Measurements from ENCODE around the gene FNTB.
"Not testable (repeated sequence)": the region's sequence is repeated elsewhere in the genome, so short reads cannot be mapped to it uniquely, and the experiment has no call there.

Gene FNTB

DNA sequence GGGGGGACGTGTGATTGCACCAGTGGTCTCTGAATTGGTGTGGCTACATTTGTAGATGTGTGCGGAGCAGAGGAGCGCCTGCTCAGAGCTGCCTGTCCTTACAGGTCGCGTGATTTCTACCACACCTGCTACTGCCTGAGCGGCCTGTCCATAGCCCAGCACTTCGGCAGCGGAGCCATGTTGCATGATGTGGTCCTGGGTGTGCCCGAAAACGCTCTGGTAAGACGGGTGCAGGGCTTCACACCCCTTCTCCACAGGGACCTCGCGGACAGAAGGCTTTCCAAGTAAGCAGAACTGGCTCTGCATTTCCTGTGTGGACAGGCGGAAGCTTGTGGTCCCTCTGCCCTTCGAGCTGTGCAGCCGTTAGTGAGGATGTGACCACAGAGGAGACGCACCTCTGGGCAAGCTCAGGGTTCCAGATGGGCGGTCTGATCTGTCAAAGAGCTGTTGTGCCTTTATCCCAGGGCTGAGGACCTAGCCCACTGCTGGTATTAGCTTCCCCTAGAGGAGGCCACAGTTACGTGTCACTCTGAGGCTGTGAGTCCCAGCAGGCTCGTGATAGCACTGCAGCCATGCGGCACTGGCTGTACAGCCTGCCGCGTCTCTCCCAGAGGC lies 67.9 kb downstream of the FNTB start:
- no peak for DNase-seq

DNA sequence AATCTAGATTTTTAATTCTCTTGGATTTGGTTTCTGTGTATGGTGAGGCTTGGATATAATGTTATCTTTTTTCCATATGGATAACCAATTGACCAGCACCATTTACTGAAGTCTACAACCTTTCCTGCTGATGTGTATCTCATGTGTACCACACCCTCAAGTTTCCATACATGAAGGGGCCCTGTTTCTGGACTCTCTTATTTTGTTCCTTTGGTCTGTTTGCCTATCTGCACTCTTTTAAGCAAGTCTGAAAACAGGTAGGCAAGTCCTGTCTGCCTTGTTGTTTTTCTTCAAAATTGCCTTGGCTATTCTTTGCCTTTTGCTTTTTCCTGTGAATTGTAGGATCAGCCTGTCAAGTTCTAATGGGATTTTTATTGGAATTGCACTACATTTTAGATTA lies 71.0 kb downstream of the FNTB start:
- no peak for DNase-seq

DNA sequence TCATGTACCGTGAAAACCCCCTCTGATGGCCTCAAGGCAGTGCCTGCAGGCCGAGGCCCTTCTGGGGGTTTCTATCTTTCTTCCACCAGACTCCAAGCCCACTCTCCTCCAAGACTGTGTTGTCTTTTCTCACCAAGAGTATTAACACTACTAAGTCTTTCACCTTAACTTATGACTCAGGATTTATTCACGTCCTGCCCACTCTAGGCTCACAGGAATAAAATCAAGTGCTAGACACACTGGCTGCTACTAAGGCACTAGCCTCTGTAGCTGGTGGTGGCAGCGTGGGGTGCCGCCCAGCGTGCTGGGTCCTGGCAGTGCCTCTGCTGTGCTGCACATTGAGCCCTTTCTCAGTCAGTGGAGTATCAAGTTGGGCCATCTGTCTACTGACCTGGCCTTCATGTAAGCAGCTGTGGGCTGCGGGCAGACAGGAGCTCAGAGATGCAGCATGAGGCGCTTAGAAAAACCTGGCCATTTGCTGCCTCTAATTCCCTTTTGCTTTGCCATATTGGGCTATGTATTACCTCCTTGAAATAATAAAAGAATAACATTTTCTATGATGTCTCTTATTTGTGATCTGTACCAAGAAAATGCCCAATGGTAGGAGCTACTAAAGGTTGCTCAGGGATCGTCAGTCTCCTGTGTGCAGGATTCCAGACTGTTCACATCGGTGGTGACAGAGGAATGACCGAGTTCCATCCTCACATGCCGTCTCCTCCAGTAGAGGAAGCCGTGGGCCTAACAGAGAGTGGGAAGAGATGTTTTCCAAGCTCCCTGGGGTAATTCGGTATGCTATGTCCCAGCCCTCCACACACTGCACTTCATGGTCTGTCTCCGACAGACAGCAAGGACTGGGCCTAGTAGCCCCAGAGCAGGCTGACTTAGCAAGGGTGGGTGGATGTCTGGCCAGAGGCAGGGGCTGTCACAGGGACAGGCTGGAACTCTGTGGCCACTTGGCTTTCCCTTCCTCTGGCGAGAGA lies 75.7 kb downstream of the FNTB start:
- DNase-seq, result no peak

DNA sequence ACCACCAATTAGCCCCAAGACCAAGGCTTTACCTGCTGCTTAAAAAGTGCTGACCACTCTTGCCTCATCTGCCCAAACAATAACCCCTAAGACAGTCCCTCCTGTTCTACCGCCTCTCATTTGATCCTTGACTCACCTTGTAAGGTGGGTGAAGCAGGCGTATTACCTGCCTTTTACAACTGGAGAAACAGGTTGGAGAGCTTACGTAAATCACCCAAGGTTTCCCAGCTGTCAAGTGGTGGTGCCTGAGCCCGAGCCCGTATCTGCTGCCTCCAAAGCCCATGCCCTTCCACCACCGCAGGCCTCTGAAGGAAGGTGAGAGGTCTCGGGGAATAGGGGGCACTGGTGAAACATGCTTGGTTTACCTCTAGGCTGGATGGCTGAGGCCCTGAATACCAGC lies 79.0 kb downstream of the FNTB start:
- DNase-seq, result no peak

DNA sequence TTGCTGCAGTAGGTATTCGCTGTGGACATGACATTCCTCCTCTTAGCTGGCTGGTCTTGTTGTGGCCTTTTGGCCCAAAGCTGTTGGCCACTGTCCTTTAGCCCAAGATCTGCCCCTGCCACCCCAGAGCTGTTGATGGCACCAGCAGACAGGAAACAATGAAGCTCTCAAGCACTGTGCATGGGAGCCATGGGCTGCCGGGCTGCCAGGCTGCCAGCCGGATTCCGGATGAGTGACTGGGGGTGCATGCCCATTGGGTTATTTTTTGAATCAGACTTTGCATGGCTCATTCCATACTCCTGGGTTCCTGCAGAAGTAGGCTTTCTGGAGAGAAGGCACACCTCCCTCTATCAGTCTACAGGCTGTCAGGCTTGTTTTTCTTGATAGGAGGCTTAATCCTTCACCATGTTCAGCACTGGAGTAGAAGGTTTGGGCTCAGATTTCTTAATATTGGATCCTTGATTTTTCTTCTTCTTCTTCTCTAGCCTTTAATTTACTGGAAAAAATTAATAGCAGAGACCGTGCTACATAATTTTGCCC lies 83.2 kb downstream of the FNTB start:
- DNase-seq, result no peak

DNA sequence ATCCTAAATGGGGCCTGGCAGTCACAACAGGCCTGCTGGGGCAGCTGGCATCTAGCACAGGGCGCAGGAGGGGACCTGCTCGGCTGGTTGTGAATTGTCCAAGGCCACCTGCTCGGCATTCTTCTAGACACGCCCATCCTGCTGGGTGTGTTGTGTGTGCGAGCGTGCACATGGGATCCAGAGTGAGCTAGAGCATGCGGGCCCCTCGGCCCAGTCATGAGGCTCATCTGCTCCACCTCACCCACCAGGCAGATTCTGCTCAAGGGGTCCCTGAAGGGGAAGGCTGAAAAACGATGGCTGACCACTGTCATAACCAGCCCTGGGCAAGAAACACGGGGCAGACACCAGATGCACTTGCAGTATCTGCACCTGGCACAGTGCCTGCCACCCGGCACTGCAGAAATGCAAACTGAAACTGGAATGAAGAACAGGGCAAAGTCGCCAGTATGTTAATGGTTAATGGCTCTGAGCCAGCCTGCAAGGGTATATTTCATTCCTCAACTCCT lies 83.8 kb downstream of the FNTB start:
- DNase-seq, result no peak

DNA sequence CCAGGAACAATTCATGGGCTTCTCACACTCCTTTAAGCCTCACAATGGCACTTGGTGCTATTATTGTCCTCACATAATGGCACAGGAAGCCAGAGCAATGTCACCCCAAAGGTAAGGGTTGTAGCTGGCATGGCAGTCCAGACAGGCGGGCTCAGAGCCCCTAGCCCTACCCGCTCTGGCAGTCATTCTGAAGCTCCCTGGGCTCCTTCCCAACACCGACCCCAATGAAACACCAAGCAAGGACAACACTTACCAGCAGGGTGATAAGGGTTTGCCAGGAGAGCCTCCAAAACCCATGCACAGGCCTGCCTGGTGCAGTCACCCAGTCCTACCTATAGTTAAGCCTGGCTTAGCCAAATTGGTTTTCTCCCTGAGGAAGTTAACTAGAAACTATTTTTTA lies 84.8 kb downstream of the FNTB start:
- DNase-seq, result no peak

DNA sequence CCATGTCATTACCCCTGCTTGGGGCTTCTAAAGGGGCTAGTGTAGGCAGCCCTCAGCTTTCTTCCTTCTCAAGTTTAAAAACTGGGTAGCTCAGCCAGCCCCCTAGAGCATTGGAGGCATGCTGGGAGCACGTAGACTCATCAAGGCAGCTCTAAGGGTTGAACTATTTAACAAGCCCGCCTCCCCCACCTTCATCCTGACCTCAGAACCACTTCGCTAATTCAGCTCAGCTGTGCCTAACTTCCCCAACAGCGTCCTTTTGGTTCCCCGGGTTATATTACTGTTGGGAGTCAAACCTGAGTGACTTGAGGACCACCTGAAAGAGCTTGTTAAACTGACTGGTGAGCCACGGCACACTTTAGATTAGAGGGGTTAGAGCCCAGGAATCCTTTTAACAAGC lies 85.6 kb downstream of the FNTB start:
- no peak for DNase-seq

DNA sequence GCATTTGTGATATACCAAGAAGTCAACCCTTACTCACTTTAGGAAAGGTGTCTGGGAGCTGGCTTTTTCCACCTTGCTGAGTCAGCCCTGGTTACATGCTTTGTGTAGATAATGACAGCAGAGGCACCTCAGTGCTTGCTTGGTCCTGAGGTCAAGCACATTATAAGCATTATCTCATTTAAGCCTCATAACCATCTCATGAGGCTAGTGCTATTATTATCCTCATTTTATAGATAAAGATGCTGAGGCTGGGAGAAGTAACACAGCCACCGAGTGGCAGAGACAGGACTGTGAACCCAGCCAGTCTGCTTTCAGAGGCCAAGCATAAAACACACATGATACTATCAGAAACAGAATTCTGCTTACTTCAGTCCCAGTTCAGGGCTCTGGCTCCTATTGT lies 86.2 kb downstream of the FNTB start:
- DNase-seq, result no peak

DNA sequence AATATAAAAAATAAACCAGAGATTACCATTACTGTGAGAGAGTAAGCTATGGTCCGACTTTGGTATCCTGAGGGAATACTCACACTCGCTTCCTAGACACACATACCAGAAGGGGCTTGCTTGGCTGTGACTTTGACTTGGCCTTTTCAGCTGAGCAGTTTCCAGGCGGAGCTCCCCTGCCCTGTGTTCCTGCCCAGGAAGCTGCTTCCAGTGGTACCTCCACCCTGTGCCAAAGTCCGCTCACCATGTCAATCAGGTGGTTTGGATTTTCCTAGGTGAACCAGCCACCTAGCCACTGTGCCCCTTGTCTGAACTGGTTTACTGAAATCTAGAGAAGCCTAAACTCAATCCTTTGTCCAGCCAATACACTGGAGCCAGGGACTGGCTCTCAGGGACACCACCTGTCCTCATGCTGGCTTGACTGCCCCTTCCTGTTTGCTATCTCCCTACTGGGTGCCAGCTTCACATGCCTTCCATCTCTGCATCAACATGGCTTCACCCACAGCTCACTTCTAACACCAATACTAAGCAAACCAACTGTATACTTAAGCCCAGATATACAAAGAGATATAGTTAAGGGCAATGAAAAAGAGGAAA lies 87.0 kb downstream of the FNTB start:
- no peak for DNase-seq

DNA sequence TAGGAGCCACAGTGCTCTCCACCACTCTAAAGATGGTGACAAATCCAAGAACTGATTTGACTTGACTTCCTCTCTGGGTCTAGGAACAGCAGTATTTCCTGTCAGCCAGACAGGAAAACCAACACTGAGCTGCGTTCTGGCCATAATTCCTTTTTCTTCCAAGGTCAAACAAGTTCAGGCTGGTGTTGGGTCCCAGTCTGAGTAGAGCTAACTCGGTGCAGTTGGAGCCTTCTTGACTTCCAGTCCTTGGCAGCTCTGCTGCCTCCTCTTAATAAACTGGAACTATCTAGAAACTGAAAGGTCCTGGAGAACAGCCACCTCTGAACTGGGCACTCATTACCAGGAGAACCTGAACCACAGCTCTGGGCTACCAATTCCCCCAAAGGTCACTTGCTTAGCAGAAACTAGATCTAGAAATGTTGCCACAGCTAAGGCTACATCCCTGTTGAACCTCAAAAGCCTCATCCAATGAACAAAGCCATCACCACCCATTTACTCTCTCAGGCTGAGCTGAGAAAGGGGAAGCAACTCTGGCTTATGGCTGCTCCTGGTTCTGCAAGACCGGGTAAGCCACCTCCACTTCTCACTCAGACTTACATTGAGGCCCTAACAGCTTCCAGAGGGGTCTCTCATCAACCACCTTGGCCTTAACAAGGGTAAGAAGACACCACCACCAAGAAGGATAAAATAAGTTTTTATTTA lies 87.9 kb downstream of the FNTB start:
- no peak for DNase-seq

DNA sequence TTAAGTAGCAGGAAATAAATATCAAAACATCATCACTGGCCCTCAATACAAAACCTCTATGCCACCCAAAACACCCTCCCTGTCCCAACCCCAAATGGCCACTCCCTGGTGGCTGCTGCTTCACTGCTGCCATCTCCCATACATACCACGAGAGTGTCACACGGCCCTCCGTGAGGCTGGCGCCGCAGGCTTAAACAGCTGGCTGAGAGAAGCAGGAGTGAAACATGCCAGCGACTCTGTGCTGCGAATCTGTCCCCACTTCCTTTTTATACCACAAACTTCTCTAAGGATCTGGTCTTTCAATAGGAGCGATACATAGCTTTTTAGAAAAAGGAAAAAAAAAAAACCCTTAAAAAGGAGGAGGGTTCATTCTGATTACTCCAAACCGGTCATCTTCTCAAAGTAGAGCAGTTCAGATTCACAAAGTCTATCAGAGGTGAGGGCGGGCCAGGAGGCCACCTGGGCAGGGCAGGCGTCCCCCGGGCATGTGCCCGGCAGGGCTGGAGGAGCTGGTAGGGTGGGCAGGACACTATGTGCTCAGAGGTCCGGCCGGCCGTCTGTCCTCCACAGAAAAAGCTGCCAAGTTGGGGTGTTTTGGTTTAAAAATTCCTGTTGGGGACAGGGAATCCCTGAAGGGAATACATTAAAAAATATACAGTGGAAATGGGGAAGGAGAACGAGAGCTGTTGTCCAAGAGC lies 89.1 kb downstream of the FNTB start:
- DNase-seq, result no peak

DNA sequence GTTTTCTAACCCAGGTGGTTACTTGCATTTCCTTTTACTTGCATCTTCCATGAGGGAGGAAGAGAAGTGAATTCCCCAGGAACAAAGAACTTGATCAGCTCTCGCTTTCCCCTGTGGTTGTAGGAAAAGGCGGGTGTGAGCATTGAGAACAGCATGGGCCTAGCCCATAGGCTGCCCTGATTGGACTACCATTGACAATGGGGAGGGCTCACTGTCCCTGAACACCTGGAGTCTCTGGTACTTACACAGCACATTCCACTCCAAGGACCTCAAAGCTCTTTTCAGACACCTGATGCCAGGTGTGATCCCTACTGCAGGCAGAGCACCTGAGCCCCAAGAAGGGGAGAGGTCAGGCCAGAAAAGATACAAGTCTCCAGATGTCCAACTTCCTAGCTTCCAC lies 90.6 kb downstream of the FNTB start:
- DNase-seq, result no peak

DNA sequence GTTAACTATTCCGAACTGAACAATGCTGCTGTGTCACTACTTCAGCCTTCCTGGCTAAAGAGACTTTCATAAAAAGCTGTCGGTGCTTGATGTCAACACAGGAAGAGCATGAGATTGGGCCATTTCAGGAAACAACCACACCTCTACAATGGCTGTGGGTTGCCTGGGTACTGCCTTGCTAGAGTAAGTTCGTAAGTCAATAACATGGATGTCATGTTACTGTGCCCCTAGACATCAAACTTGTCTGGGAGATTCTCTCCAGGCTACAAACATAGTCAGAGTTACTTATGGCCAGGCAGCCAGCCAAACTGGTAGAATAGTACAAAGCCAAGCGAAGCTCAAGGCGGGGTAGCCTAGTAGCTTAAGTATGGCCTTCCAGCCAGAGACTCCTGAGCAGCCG lies 92.5 kb downstream of the FNTB start:
- no peak for DNase-seq

DNA sequence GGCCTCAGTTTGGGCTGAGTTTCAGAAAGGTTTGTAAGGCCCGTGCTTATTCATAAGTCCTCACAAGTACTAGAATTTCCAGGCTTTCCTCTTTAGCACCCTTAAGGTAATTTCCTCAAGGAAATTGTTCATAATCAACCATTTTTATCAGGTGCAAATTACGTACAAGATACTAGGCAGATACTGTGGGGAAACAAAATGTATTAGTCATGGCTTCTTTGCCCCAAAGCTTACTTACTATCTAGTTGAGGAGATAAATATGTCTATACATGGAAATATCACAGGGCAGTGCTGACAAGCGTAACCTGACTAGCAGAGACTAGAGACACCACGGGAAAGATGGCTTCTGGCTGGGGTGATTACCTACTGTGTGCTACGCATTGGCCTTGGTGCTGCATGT lies 93.1 kb downstream of the FNTB start:
- DNase-seq, result no peak

DNA sequence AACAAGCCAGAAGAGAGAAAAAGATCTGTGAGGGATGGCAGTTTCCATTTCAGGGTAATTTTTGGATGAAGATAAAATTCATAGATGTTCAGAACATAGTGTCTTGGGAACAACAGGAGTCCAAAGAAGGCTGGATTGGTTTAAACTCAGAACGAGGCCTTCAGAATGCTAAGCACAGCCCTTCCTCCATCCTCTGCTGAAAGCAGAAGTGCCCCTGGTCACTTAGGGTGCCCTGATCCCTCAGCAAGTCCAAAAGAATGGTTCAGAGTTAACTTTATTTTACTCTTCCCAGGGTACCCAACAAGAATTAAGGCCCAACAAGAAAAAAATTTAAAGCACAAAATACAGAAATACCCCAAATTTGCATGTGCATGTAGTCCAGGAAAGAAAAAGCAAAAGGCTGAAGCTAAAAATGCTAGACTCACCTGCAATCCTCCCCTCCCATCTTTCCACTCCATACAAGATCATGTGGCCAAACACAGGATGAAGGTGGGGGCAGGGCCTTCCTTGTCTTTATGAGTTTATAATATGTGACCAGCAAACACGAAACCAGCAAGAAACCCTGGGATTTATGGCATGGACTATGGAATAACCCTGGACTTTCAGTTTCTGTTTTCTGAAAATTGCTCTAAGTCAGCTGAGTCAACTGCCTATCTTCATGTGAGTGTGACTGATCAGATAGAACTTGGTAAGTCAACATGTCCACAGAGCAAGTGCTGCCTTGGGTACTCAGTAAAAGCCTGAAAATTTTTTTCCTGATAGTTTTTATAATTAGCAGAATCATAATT lies 94.5 kb downstream of the FNTB start:
- DNase-seq, result no peak

DNA sequence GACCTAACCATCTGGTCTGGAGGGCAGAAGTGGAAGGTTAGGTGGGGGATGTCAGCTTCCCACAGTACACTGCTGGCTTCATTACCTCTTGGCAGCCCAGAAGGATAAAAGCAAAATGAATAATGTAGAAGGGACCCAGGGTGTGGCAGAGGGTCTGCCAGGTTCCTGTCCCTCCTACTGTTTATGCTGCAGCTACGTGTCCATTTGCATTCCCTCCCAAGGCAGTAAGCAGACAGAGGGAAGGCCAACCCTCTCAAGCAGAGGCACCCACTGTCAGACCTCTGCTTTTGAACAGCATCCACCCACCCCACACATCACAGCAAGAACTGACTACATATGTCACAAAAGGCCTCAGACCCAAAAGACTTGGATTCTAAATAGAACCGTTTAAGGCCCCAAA lies 96.2 kb downstream of the FNTB start:
- DNase-seq, result no peak

DNA sequence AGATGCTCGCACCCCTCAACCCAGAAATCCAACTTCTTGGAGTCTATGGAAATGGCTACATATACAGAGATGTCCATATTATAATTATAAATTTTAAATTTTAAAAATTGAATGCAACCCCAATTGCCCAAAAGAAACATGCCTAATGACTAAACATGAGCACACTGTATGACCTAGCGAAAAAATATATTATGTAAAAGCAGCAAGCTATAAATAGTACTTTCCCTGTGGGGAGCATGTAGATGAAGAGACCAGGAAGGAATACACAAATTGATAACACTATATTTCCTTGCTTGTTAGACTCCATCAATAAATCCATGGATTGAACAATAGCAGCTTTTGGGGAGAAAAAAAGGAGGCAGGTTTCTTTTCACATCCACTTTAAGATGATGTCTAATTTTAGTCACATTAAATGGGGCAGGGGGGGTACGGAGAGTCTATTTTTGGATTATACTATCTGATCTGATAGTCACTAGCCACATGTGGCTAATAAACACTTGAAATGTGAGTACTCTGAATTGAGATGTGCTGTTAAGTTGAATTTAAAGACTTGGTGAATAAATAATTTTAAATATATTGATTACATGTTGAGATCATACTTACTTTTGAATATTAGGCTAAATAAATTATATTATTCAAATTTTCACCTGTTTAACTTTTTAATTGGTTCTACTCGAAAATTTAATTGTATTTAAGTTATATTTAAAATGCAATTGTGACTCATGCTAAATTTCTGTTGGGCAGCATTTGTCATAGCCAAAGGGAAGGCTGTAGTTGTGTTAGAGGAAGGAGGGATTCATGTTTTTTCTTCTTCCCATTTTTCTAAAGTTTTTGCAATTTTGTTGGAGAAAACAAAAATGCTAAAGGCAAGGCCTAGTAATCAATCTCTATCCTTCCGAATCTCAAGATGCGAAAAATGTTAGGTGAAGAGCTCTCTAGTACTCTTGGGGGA lies 98.1 kb downstream of the FNTB start:
- no peak for DNase-seq

DNA sequence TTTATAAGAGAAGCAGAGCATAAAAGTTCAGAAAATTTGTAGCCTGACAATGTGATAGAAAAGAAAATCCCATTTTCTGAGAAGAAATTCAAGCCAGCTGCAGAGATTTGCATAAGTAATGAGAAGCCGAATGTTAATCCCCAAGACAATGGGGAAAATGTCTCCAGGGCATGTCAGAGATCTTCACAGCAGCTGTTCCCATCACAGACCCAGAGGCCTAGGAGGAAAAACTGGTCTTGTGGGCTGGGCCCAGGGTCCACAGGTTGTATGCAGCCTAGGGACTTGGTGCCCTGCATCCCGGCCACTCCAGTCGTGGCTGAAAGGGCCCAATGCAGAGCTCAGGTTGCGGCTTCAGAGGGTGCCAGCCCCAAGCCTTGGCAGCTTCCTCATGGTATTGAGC lies 100.0 kb downstream of the FNTB start:
- DNase-seq, result not testable (repeated sequence)

DNA sequence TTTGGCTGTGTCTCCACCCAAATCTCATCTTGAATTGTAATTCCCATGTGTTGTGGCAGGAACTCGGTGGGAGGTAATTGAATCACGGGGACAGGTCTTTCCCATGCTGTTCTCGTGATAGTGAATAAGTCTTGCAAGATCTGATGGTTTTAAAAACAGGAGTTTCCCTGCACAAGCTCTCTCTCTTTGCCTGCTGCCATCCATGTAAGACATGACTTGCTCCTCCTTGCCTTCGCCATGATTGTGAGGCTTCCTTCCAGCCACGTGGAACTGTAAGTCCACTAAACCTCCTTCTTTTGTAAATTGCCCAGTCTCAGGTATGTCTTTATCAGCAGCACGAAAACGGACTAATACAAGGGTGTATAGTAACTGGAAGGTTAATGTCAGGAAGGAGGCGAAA lies 101.1 kb downstream of the FNTB start:
- not testable (repeated sequence) for DNase-seq

Data from CD4-positive, alpha-beta T cell treated with Interleukin-12 subunit alpha and Interleukin-12 subunit beta, for 1 hour (primary cell).